GM21723 (cell line): ENCODE data around the gene NRCAM.

Source experiments
- ATAC-seq: cut with Tn5 transposase; IDR thresholded peaks from one replicate; pipeline ENCODE4 v1.9.1; 2021; ENCODE audit warnings: mild to moderate bottlenecking, moderate library complexity; ENCODE audit not compliant: unreplicated experiment

NRCAM gene

GRCh38 chr7:108178398-108178797 is 277.8 kb downstream of the NRCAM start:
- ATAC-seq = no peak

DNA sequence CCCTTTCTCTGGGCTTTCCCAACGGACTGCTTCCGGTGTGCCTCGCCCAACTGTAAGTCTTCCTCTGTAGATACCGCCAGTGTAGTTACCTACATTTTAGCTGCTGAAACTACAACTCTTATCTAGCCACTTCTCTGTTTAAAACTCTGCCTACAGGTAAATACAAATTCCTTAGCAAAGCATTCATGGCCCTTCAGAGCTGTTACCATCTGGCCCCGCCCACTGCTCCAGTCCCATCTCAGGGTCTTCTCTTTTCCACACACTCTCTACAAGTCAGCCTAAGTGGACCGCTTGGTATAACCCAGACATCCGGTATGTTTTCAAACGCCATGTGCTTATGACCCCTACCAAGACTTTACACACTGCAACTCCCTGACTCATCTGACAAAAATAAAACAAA is 285.1 kb downstream of the NRCAM start:
- ATAC-seq = no peak

- ATAC-seq = no peak
Observed at GRCh38 chr7:108170251-108170650, 286.0 kb downstream of the NRCAM start.

DNA sequence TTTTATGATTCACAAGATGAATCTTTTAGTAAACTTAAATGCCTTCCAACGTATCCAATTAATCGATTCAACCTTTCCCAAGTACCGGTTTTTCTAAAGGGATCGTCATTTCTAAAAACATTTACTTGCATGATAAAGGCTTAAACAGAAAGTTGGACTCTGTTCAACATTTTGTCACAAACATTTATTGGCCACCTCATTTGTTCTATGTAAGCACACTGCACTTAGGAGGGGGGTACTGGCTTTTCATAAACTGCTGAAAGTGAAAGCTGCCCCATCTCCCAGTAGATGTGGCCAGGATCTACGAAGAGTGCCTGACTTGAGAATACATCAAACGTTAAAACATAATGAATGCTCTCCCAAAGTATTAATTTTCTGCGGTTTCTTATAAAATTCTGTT is 288.8 kb downstream of the NRCAM start:
- ATAC-seq = no peak

- no peak for ATAC-seq
Observed at GRCh38 chr7:108166687-108167086, 289.5 kb downstream of the NRCAM start.

DNA sequence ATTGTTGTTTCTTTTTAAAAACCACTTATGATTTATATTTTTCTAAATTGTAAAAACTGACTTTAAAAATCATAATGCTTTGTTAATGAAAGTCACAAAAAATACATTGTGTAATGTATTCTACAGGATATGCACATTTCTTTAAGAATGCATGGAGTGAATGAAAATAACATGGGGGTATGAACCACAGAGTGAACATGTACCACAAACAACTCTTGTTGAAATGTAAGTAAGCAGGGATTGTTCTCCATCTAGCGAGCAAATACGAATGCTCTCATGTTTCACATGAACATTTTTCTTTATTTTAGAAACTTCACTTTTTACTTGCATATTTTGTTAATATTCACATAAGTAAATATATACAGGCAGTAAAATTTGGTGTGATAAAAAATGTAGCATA is 290.5 kb downstream of the NRCAM start:
- ATAC-seq = no peak

DNA sequence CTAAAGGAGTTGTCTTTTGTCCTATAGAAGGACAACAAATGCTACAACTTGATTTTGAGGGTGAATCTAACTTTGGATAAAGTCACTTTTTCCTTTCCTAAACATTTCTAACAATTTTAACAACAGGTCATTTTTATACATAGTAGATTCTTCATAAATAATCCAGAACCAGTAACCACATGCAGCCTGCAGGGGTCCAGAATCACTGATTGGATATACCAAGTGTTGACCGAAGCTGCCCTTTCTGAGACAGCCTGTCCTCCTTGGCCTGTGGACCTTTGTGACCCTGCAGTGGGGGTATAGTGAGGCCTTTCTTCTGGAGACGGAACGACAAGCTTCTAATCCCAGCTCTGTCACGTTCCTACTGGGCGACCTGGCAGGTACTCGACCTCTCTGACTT is 291.3 kb downstream of the NRCAM start:
- ATAC-seq = no peak

DNA sequence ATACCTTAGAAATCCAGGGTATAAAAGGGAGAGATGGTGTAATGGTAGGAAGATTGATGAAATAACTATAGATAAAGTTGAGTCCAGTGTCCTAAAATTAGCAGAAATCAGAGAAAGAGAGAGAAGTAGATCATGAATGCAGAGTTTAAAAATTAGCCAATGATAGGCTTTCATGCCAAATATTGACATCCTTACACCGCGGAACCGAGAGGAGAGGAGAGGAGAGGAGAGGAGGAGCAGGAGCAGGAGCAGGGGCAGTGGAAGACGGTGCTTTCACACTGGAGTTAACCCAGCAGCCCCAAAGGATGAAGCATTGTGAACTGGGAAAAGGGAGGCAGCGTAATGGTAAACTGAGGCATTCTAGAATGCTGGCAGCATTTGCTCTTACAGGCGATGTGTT is 291.9 kb downstream of the NRCAM start:
- no peak for ATAC-seq

DNA sequence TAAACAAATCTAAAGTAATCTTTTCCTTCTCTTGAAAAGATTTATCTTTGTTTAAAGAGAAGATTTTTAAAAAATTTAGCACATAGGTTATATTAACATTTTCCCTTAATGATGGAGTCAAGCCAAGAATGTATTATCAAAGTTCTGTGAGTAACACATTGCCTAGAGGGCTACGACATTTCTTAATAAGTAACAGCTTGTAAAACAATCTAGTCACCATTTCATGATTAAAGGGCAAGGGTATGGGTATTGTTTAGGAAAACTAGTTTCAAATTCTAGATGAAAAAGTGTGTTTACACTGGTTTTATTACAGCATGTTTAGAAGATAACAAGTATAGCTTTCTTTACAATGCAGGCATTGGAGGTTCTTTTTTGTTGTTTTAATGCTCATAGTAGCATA is 297.5 kb downstream of the NRCAM start:
- no peak for ATAC-seq

- ATAC-seq = no peak
Observed at GRCh38 chr7:108157606-108158335, 298.5 kb downstream of the NRCAM start.

DNA sequence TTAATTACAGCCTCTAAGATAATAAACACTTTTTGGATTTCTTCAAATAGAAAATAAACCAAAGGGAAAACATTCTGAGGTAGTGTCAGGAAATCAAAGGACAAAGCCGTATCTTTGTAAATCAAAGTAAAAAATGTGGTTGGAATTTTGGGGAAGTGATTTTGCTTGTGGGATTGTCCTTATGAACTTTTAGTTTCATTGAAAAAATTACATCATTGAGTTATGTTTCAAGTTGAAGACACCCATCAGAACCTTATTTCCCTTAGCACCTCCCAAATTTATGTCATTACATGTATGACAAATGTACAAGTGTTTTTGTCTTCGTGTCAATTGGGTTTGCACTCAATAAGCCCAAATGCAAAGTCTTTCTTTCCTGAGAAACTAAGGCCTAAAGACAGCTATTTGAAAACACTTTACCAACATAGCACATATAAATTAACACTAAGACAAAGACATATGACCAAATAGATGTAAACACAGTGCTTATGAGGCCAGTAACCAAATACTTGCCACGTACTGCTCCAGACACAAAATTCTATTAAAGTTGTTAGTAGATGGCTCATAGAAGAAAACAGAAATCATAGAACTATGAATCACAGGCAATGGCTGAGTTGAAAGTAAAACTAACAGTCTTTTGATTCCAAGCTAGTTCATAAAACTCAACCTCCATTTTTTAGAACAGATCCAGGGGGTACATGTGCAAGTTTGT is 299.2 kb downstream of the NRCAM start:
- no peak for ATAC-seq

DNA sequence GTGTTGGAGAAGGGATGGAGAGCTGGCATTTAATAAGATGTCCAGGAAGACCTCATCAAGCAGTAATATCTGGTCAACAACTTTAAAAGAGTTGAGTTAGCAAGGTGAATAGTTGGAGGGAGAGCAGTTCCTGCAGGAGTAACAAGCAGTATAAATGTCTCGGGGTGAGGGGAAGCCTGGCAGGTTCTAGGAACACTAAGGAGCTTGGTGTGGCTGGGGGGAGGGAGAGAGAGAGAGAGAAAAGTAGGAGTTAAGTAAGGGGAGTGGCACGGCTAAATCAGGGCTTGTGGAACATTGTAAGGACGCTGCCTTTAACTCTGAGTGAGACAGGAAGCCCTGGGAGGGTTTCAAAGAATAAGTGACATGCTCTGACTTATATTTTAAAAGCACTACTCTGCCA is 304.0 kb downstream of the NRCAM start:
- no peak for ATAC-seq

DNA sequence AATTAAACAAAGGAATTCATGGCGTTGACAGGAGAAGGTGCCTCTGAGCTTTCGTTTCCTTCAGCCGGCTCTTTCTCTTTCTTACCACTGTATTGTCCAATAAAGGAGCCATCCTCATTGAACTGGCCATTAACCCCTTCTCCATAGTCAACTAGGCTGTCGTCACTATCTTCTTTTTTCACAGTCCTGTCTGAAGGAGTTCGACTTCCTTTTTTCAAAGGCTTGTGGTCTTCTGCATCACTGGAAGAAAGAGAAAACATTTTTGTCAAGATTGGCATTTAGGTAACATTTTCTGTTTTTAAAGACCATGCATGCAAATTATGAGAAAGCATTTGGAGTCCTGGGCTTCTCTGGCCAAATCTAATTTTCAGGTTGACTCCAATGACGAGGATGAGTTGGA is 306.3 kb downstream of the NRCAM start:
- ATAC-seq = no peak

DNA sequence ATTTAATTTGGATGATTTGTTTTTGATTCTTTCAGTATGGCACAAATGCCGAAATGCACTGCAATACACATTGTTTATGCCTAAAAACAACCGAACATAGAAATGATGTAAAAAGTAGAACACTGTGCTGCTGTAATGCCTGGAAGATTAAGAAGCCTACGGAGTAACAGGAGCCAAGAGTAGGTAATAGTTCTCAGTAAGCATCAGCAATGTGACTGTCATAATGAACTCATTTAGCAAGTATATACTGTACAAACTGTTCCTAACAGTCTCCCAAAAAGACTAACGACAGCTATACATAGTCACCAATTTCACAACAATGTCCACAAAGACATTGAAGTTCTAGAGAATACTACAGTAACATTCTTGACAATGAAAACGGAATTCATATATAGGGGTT is 307.1 kb downstream of the NRCAM start:
- ATAC-seq = no peak

DNA sequence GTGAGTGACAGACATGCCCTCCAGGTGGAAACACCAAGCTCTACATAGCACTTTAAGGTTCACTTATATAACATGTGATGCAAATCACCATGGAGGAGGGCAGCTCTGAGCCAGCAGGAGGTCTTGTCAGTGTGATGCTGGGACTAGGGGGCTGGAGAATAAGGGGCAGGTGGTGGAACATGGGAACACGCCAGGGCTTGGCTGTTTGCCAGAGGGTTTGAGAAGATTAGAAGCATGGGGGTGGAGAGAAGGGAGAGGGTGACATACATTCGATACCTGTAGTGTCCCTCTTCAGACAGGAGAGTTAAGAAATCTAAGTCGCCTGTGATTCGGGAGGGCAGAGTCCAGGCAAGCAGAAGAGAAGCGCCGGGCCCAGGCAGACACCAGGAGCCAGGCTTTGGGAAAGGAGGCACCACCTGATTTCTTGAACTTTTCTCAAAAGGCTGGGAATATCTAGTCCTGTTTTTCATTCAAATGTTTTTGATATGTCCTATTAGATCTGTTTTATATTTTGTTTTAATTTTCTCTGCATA is 309.1 kb downstream of the NRCAM start:
- ATAC-seq = no peak

GRCh38 chr7:108146070-108146842 is 310.0 kb downstream of the NRCAM start:
- ATAC-seq = peak; percentile 68

DNA sequence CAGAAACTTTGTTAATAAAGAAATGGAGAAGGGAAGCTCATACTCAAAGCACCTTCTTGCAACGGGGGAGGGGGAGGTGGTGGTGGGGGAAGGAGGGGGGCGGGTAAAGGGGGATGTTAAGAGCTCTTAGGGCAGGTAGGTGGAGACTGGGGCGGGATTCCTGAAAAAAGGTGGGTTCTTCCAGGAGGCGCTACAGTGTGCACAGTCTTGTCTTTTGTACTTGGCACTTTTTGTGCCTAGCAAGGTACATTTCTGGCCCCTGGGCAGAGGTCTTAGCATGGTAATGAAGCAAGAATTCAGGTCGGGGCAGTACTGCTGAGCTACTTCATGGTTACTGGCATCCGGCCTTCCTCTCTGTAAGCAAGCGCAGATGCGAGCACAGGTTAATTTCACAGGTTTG is 310.8 kb downstream of the NRCAM start:
- no peak for ATAC-seq

GRCh38 chr7:108144931-108145330 is 311.3 kb downstream of the NRCAM start:
- ATAC-seq = no peak

GRCh38 chr7:108143658-108144420 is 312.4 kb downstream of the NRCAM start:
- ATAC-seq = no peak

- ATAC-seq = no peak
Observed at GRCh38 chr7:108142675-108143259, 313.5 kb downstream of the NRCAM start.

DNA sequence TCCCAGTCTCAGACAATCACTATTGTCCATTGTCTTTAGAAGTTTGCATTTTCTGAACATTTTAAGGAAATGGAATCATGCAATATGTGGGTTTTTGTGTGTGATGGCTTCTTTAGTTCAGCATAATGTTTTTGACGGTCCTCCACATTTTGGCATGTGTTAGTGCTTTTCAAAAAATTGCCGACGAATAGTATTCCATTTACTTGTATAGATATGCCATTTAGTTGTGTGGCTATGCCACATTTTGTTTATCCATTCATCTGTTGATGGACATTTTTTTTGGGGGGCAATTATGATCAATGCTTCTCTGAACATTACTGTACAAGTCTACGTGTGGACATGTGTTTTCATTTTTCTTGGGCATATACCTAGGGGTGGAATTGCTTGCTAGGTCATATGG is 314.1 kb downstream of the NRCAM start:
- ATAC-seq = no peak
